ENCODE measurements around the gene AMZ1. TPM values are rescaled to one million over a fixed set of nuclear protein-coding genes. Genes with fewer than 3 reads are reported as not detected.

Gene AMZ1
- total and polyA plus RNA-seq, 11 donors = 0.01 to 0.48 (median 0.05) TPM; not detected in 6

DNA sequence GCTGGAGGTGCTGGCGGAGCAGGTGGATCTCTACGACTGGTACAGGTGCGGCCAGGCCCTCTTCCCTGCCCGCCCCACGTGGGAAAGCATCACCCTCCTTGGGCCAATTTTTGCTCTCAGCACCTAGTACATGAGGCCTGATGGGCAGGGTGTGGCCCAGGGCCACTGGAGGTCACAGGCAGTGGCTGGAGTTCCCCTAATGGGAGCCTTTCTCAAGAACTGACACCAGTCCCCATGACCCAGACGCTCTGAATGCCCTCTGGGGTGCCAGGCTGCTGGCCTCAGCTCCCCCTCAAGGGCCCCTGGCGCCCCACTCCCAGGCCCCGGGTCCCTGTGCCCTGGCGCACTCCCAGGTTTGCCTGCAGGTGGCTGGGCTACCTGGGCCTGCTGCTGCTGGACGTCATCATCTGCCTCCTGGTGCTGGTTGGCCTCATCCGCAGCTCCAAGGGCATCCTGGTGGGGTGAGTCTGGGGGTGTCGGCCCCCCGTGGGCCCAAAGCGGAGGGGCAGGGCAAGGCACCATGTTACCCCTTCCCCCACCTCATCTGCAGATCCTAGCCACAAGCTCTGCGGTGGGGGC is 40.3 kb upstream of the AMZ1 start:
- intact Hi-C loops (cut with DNase I) = loop anchor here in 1 of 10 donors (5.0 kb wide), 1 partner anchor 45 kb away; no protein-coding TSS in a partner anchor
- DNase-seq (no peak), ATAC-seq (no peak)
- Histone ChIP-seq H3K27me3 (no peaks in the 10 kb centered on the region), H3K36me3 (peaks cover 0 to 44% (median 12%) of the 10 kb centered on the region in 9 donors), H3K4me3 (no peak overlapping the region), H3K4me1 (peaks cover 4 to 28% (median 20%) of the 10 kb centered on the region in 12 donors), H3K27ac (no peak overlapping the region), H3K9me3 (no peaks in the 10 kb centered on the region)
- 92 to 94% (median 93%) methylated on average over 5 to 15 of the region's 15 CpGs for WGBS, 4 donors
- no peak for TF ChIP-seq POLR2A (IDR thresholded peaks at IDR 0.05)
- TF ChIP-seq, protein P1, sequence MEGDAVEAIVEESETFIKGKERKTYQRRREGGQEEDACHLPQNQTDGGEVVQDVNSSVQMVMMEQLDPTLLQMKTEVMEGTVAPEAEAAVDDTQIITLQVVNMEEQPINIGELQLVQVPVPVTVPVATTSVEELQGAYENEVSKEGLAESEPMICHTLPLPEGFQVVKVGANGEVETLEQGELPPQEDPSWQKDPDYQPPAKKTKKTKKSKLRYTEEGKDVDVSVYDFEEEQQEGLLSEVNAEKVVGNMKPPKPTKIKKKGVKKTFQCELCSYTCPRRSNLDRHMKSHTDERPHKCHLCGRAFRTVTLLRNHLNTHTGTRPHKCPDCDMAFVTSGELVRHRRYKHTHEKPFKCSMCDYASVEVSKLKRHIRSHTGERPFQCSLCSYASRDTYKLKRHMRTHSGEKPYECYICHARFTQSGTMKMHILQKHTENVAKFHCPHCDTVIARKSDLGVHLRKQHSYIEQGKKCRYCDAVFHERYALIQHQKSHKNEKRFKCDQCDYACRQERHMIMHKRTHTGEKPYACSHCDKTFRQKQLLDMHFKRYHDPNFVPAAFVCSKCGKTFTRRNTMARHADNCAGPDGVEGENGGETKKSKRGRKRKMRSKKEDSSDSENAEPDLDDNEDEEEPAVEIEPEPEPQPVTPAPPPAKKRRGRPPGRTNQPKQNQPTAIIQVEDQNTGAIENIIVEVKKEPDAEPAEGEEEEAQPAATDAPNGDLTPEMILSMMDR (IDR thresholded peaks at IDR 0.05) = no peak

DNA sequence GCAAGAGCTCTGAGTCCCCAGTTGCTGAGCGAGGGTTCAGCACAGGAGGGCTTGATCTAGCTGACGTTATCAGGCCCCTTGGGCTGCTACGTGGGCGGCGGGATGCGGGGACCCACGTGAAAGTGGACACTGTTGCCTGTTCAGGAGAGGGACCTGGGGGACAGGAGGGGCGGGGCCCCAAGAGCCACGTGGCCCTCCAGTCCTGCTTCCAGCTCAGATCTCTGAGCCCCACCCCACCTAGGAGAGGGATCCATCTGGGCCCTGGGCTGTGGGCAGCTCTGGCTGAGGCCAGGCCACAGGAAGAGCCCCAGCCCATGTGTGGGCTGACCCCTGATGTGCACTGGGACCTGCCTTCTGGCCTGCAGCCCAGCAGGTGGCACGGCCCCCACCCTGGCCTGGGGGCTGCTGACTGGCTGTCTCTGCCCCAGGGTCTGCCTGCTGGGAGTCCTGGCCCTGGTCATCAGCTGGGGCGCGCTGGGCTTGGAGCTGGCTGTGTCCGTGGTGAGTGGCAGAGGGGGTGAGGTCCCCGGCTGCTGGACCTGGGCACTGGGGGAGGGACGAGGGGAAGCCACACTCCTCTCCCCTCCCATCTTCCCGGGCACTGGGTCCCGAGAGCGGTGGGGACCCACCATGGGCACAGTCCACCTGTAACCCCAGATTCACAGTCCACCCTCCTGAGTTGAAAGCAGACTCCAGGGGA is 38.7 kb upstream of the AMZ1 start:
- peaks cover 0 to 59% (median 12%) of the 10 kb centered on the region in 9 donors for H3K36me3 ChIP-seq
- no peaks in the 10 kb centered on the region for H3K27me3 ChIP-seq
- no peak overlapping the region for H3K4me3 ChIP-seq
- WGBS, 4 donors = 85 to 95% (median 92%) methylated on average over 15 to 18 of the region's 18 CpGs
- intact Hi-C loops (cut with DNase I) = loop anchor here in 1 of 10 donors (5.0 kb wide), 1 partner anchor 47 kb away; no protein-coding TSS in a partner anchor
- TF ChIP-seq POLR2A (IDR thresholded peaks at IDR 0.05) = no peak
- TF ChIP-seq, protein P1 (IDR thresholded peaks at IDR 0.05) = no peak
- H3K27ac ChIP-seq = no peak overlapping the region
- DNase-seq (peak in 1 of 5 donors; percentile 61), ATAC-seq (no peak)
- H3K9me3 ChIP-seq = no peaks in the 10 kb centered on the region
- peaks cover under 1 to 21% (median 12%) of the 10 kb centered on the region in 12 donors for H3K4me1 ChIP-seq

DNA sequence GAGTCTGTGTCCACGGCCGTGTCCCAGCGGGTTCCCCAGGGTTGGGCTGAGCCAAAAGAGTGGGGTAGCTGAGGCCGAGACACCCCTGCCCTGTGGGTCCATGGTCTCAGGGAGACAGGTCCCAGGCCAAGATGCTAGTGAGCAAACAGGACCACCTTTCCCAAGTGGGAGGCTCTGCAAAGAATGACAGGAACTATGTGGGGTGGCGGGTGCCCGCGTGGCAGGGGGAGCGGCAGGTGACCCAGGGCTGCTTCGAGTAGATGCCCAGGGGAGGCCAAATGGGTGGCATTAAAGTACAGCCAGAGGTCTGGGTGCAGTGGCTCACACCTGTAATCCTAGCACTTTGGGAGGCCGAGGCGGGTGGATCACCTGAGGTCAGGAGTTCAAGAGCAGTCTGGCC is 38.0 kb upstream of the AMZ1 start:
- no peaks in the 10 kb centered on the region for H3K27me3 ChIP-seq
- no peak for ATAC-seq
- peaks cover 0 to 14% (median 6%) of the 10 kb centered on the region in 12 donors for H3K4me1 ChIP-seq
- H3K27ac ChIP-seq = no peak overlapping the region
- 95 to 98% (median 95%) methylated on average over 11 of the region's 11 CpGs for WGBS, 4 donors
- no peaks in the 10 kb centered on the region for H3K9me3 ChIP-seq
- no peak overlapping the region for H3K4me3 ChIP-seq
- TF ChIP-seq POLR2A (IDR thresholded peaks at IDR 0.05) = no peak
- TF ChIP-seq, protein P1 (IDR thresholded peaks at IDR 0.05) = no peak
- DNase-seq = no peak
- peaks cover 0 to 64% (median 12%) of the 10 kb centered on the region in 9 donors for H3K36me3 ChIP-seq
- intact Hi-C loops (cut with DNase I) = loop anchor here in 1 of 10 donors (5.0 kb wide), 1 partner anchor 48 kb away; no protein-coding TSS in a partner anchor

DNA sequence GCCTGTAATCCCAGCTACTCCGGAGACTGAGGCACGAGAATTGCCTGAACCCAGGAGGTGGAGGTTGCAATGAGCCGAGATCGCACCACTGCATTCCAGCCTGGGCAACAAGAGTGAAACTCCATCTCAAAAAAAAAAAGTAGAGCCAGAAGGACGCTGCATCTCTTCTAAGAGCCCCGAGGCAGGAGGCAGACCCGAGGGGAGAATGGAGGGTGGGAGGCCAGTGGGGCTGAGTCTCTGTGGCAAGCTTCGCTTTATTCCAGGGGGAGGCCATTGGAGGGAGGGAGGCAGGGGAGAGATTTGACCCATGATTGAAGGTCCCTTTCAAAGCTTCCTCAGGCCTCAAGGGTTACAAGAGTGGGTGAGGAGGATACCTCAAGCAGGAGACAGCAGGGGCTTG is 37.6 kb upstream of the AMZ1 start:
- intact Hi-C loops (cut with DNase I) = no loop called here
- ATAC-seq (no peak), DNase-seq (no peak)
- Histone ChIP-seq H3K27ac (no peak overlapping the region), H3K27me3 (no peaks in the 10 kb centered on the region), H3K4me1 (peaks cover 0 to 10% (median 2%) of the 10 kb centered on the region in 12 donors), H3K4me3 (no peak overlapping the region), H3K9me3 (no peaks in the 10 kb centered on the region), H3K36me3 (peaks cover 0 to 67% (median 12%) of the 10 kb centered on the region in 9 donors)
- TF ChIP-seq POLR2A (IDR thresholded peaks at IDR 0.05) = no peak
- TF ChIP-seq, protein P1 (IDR thresholded peaks at IDR 0.05) = no peak
- 87 to 93% (median 90%) methylated on average over 8 of the region's 8 CpGs for WGBS, 4 donors
